T-helper 22 cell (primary cell): ENCODE results near the gene CLN6.
"Not testable (repeated sequence)": the region's sequence is repeated elsewhere in the genome, so short reads cannot be mapped to it uniquely, and the experiment has no call there.

Source experiments
- DNase-seq: peaks from one replicate; pipeline ENCODE4 v3.0.0-alpha.2; 2020; ENCODE audit warnings: low read depth

The CLN6 gene

DNA sequence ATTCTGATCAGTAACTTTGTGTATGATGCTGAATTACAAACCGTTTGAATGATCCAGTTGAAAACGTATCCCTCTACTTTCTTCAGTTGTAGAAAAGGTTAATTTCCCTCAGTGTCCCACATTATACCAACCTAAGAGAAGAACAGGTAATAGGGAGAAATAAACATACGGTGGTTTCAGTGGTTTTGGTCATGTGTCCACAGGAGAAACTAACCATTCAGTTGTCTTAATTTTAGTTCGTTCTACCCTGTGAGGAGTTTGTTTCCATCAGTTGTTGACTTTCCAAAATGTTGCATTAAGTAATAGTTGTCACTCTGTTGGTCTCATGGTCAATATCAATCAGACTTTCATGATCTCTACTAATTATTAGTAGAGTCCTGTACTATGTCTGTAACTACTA lies 39.5 kb downstream of the CLN6 start:
- no peak for DNase-seq

DNA sequence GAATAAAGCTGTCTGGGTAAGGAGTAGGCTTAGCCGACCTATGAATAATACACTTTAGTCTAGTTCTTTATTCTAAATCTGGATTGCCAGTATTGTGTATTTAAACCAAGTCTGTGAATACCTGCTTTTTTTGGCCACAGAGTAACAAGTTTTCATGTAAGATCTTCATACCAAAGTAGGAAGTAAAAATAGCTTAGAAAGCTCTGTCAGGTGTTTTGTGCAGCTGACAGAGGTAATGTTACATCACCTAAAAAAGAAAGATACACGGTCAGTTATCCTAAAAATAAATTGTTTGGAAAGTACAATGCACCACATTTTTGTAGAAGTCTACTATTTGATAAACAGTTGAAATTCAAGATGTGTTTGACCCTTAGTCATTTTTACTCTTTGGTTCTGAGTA lies 40.9 kb downstream of the CLN6 start:
- DNase-seq, result no peak

- DNase-seq, result no peak
These were observed 42.0 kb downstream of the CLN6 start for GRCh38 chr15:68187559-68187958.

- DNase-seq, result no peak
These were observed 42.7 kb downstream of the CLN6 start for GRCh38 chr15:68186671-68187397.

DNA sequence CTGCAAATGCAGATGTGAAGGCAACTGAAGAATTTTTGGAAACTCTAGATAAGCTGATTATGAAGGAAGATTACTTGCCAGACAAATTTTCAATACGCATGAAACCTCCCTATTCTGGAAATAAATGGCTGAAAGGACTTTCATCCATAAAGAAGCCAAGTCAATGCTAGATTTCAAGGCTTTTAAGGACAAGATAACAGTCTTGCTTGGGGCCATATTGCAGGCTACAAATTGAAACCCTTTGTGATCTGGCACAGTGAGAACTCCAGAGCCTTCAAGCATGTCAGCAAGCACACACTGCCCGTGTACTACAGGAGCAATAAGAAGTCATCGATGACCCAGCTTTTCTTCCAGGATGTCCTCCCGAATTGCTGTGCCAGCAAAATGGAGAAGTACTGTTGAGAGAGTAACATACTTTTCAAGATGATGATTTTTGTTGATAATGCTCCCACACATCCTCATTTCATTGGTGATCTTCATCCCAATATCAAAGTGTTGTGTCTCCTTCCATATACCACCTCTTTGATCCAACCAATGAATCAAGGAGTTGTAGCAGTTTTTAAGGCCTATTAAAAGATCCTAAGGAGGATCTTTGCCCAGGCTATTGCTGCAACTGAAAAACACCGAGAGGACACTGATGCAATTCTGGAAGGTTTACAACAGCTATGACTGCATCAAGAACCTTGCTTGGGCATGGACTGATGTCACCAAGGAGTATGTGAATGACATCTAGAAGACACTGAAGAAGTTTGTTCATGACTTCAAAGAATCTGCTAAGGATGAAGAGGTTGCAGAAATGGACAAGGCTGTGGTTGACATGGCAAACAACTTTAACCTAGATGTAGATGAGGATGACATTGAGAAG lies 44.7 kb downstream of the CLN6 start:
- no peak for DNase-seq

- no peak for DNase-seq
These were observed 45.8 kb downstream of the CLN6 start for GRCh38 chr15:68183616-68184315.

DNA sequence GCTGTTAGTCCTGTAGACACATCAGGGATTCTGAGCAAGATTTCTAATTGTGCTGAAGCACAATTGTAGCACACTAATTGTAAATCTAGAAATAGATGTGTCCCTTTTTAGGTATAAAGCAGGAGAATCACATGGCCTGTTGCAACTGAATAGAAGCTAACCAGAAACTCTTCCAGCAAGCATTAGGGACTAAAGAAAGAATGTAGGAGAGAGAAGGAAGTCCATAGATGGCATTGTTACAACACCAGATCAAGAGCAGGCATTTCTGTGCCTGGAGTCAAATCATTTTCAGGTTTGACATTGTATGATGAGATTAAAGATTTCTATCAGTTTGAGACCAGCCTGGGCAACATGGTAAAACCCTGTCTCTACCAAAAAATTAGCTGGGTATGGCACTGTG lies 51.8 kb downstream of the CLN6 start:
- DNase-seq, result no peak

- DNase-seq, result no peak
These were observed 52.9 kb downstream of the CLN6 start for GRCh38 chr15:68176601-68177000.

GRCh38 chr15:68175526-68175925 lies 54.0 kb downstream of the CLN6 start:
- no peak for DNase-seq

DNA sequence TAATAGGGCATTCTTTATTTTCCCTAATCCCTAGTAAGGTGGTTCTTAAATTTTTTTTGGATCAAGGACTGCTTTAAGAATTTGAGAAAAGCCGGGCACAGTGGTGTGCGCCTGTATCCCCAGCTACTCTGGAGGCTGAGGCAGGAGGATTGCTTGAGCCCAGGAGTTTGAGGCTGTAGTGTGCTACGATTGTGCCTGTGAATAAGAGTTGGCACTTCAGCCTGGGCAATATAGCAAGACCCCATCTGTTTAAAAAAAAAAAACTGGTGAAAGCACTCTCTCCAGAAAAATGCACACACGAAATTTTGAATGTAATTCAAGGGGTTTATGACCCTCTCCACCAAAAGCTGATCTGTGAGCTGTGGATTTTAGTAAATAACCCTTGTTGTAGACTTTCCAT lies 56.4 kb downstream of the CLN6 start:
- no peak for DNase-seq

DNA sequence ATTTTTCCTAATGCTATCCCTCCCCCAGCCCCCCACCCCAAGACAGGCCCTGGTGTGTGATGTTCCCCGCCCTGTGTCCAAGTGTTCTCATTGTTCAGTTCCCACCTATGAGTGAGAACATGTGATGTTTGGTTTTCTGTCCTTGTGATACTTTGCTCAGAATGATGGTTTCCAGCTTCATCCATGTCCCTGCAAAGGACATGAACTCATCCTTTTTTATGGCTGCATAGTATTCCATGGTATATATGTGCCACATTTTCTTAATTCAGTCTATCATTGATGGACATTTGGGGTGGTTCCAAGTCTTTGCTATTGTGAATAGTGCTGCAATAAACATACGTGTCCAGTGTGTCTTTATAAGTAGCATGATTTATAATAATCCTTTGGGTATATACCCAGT lies 57.5 kb downstream of the CLN6 start:
- not testable (repeated sequence) for DNase-seq

DNA sequence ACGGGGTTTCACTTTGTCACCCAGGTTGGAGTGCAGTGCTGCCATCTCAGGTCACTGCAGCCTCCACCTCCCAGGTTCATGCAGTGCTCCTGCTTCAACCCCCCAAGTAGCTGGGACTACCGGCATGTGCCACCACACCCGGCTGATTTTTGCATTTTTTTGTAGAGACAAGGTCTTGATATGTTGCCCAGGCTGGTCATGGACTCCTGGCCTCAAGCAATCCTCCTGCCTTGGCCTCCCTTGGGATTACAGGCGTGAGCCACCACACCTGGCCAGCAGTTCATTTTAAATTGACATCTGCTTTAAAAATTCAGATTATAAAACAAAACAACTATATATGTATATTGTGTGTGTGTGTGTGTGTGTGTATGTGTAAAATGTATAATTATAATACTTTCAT lies 62.7 kb downstream of the CLN6 start:
- no peak for DNase-seq

- no peak for DNase-seq
These were observed 66.3 kb downstream of the CLN6 start for GRCh38 chr15:68163191-68163590.

- no peak for DNase-seq
These were observed 71.4 kb downstream of the CLN6 start for GRCh38 chr15:68158046-68158628.

DNA sequence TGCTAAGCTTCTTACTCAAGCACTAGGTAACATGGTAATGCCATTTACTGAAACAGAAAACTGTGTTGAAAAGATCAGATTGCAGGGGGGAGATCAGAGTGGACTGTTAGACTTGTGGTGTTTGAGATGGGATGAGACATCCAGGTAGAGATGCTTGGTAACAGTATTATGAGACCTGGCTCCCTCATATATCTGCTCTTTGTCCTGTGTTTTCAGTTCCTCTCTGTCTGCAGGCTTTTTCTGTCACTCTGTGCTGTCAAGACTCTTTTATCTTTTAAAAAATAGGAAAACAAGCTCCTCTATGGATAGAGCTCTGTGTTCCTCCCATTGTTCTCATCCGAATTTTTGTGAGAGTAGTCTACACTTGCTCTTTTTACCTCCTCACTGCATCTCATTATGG lies 72.5 kb downstream of the CLN6 start:
- no peak for DNase-seq
